HEK293 (cell line): ENCODE data around the gene MAD2L2.

Source experiments
- AEBP2 ChIP-seq: fragments of 450-650 bp; formaldehyde crosslinking; IDR thresholded peaks from 2 replicates; pipeline ENCODE4 v1.5.1; 2016; ENCODE audit warnings: missing biosample characterization, missing genetic modification characterization, borderline replicate concordance
- BCL11B ChIP-seq: fragments of 450-650 bp; formaldehyde crosslinking; IDR thresholded peaks from 2 replicates; pipeline ENCODE4 v1.5.1; 2016; ENCODE audit warnings: low read depth, missing biosample characterization, missing genetic modification characterization
- FEZF1 ChIP-seq: fragments of 450-650 bp; formaldehyde crosslinking; IDR thresholded peaks from 2 replicates; pipeline ENCODE4 v1.5.1; 2016; ENCODE audit warnings: missing biosample characterization, missing genetic modification characterization
- GFI1B ChIP-seq: fragments of 450-650 bp; formaldehyde crosslinking; IDR thresholded peaks from 2 replicates; pipeline ENCODE4 v1.5.1; 2016; ENCODE audit warnings: missing biosample characterization, missing genetic modification characterization
- HOXC10 ChIP-seq: sonication (generic); formaldehyde crosslinking; IDR thresholded peaks from 2 replicates; pipeline ENCODE4 v1.8.1; 2023; ENCODE audit warnings: mild to moderate bottlenecking, missing genetic modification reagents
- KLF1 ChIP-seq: fragments of 450-650 bp; formaldehyde crosslinking; IDR thresholded peaks from 2 replicates; pipeline ENCODE4 v1.5.1; 2016; ENCODE audit warnings: missing biosample characterization, missing genetic modification characterization
- KLF10 ChIP-seq: fragments of 450-650 bp; IDR thresholded peaks from 2 replicates; pipeline ENCODE4 v1.5.1; 2018; ENCODE audit warnings: missing biosample characterization, mild to moderate bottlenecking, missing genetic modification characterization
- KLF16 ChIP-seq: fragments of 450-650 bp; formaldehyde crosslinking; IDR thresholded peaks from 2 replicates; pipeline ENCODE4 v1.5.1; 2017; ENCODE audit warnings: missing biosample characterization, missing genetic modification characterization
- KLF9 ChIP-seq: fragments of 450-650 bp; formaldehyde crosslinking; IDR thresholded peaks from 2 replicates; pipeline ENCODE4 v1.5.1; 2016; ENCODE audit warnings: missing biosample characterization, missing genetic modification characterization, low read depth
- MYNN ChIP-seq: fragments of 450-650 bp; formaldehyde crosslinking; IDR thresholded peaks from 2 replicates; pipeline ENCODE4 v1.5.1; 2016; ENCODE audit warnings: missing biosample characterization, missing genetic modification characterization, borderline replicate concordance
- PRDM6 ChIP-seq: fragments of 450-650 bp; formaldehyde crosslinking; IDR thresholded peaks from 2 replicates; pipeline ENCODE4 v1.5.1; 2017; ENCODE audit warnings: missing biosample characterization, missing genetic modification characterization
- YY1 ChIP-seq: fragments of 450-650 bp; formaldehyde crosslinking; IDR thresholded peaks from 2 replicates; pipeline ENCODE4 v1.5.1; 2018; ENCODE audit warnings: missing biosample characterization, missing genetic modification characterization
- ZEB2 ChIP-seq: fragments of 450-650 bp; formaldehyde crosslinking; IDR thresholded peaks from 2 replicates; pipeline ENCODE4 v1.5.1; 2016; ENCODE audit warnings: missing biosample characterization, missing genetic modification characterization
- ZNF121 ChIP-seq: fragments of 450-650 bp; formaldehyde crosslinking; IDR thresholded peaks from 2 replicates; pipeline ENCODE4 v1.5.1; 2016; ENCODE audit warnings: missing biosample characterization, missing genetic modification characterization
- ZNF155 ChIP-seq: fragments of 450-650 bp; formaldehyde crosslinking; IDR thresholded peaks from 2 replicates; pipeline ENCODE4 v1.5.1; 2016; ENCODE audit warnings: missing biosample characterization, missing genetic modification characterization
- ZNF175 ChIP-seq: fragments of 450-650 bp; formaldehyde crosslinking; IDR thresholded peaks from 2 replicates; pipeline ENCODE4 v1.5.1; 2016; ENCODE audit warnings: missing biosample characterization, missing genetic modification characterization
- ZNF324 ChIP-seq: fragments of 450-650 bp; formaldehyde crosslinking; IDR thresholded peaks from 2 replicates; pipeline ENCODE4 v1.5.1; 2016; ENCODE audit warnings: missing biosample characterization, missing genetic modification characterization
- ZNF404 ChIP-seq: fragments of 450-650 bp; formaldehyde crosslinking; IDR thresholded peaks from 2 replicates; pipeline ENCODE4 v1.5.1; 2017; ENCODE audit warnings: missing biosample characterization, missing genetic modification characterization
- ZNF473 ChIP-seq: fragments of 450-650 bp; formaldehyde crosslinking; IDR thresholded peaks from 2 replicates; pipeline ENCODE4 v1.5.1; 2017; ENCODE audit warnings: missing biosample characterization, missing genetic modification characterization
- ZNF521 ChIP-seq: fragments of 450-650 bp; formaldehyde crosslinking; IDR thresholded peaks from 2 replicates; pipeline ENCODE4 v1.5.1; 2017; ENCODE audit warnings: missing biosample characterization, mild to moderate bottlenecking, missing genetic modification characterization
- ZNF529 ChIP-seq: fragments of 450-650 bp; formaldehyde crosslinking; IDR thresholded peaks from 2 replicates; pipeline ENCODE4 v1.5.1; 2017; ENCODE audit warnings: missing genetic modification characterization, missing biosample characterization; ENCODE audit not compliant: insufficient replicate concordance
- ZNF558 ChIP-seq: fragments of 450-650 bp; formaldehyde crosslinking; IDR thresholded peaks from 2 replicates; pipeline ENCODE4 v1.5.1; 2016; ENCODE audit warnings: missing biosample characterization, missing genetic modification characterization
- ZNF585B ChIP-seq: fragments of 450-650 bp; formaldehyde crosslinking; IDR thresholded peaks from 2 replicates; pipeline ENCODE4 v1.5.1; 2016; ENCODE audit warnings: missing biosample characterization, missing genetic modification characterization
- ZNF610 ChIP-seq: fragments of 450-650 bp; formaldehyde crosslinking; IDR thresholded peaks from 2 replicates; pipeline ENCODE4 v1.5.1; 2016; ENCODE audit warnings: missing biosample characterization, missing genetic modification characterization, borderline replicate concordance
- ZNF645 ChIP-seq: fragments of 450-650 bp; formaldehyde crosslinking; IDR thresholded peaks from 2 replicates; pipeline ENCODE4; 2016; ENCODE audit warnings: missing biosample characterization, missing genetic modification characterization
- ZNF654 ChIP-seq: fragments of 450-650 bp; formaldehyde crosslinking; IDR thresholded peaks from 2 replicates; pipeline ENCODE4 v1.5.1; 2016; ENCODE audit warnings: low read depth, missing biosample characterization, missing genetic modification characterization
- ZNF677 ChIP-seq: fragments of 450-650 bp; IDR thresholded peaks from 2 replicates; pipeline ENCODE4 v1.5.0; 2018; ENCODE audit warnings: missing biosample characterization, mild to moderate bottlenecking, missing genetic modification characterization, moderate library complexity
- ZNF791 ChIP-seq: fragments of 450-650 bp; formaldehyde crosslinking; IDR thresholded peaks from 2 replicates; pipeline ENCODE4 v1.5.1; 2016; ENCODE audit warnings: missing biosample characterization, missing genetic modification characterization
- TF ChIP-seq, protein P1 (sequence below): fragments of 450-650 bp; formaldehyde crosslinking; IDR thresholded peaks from 2 replicates; pipeline ENCODE4 v1.5.1; 2016; ENCODE audit warnings: missing biosample characterization, missing genetic modification characterization
- TF ChIP-seq, protein P2 (sequence below): sonication (generic); formaldehyde crosslinking; IDR thresholded peaks from 2 replicates; pipeline ENCODE4 v1.8.1; 2022; ENCODE audit warnings: mild to moderate bottlenecking, moderate library complexity, missing genetic modification reagents
- TF ChIP-seq, protein P3 (sequence below): fragments of 450-650 bp; formaldehyde crosslinking; IDR thresholded peaks from 2 replicates; pipeline ENCODE4 v1.5.1; 2016; ENCODE audit warnings: missing biosample characterization, missing genetic modification characterization

The MAD2L2 gene

DNA sequence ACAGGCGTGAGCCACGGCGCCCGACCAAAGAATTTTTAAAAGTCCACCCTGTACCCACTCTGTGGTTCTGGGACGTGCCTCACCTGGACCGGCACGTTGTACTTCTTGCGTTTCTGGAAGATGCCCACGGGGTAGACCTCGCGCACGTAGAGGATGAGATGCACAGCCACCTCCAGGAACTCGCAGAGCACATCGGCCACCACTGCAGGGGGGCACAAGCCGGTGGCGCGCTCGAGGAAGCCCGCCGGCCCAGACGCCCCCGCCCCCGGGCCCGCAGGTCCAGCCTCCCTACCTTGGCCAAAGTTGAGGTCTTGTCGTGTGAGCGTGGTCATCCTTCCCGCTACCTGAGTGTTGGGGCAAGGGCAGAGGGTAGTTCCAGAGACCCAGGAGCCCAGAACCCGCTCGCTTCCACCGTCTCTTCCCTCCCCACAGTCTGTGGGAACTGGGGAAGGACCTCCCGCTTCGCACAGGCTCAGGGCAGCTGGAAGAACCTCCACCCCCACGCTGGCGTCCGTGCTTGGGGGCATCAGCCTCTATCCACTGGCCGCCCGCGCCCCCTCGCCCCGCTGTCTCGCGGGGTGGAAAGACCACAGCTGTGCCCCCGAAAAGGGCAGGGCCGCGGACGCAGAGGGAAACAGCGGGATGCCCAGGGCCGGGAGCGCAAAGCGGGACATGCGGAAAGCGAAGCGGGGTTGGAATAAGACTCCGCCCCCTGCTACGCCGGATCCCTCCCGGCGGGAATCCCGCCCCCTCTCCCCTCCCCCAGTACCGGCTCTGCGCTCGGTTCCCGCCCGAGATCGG lies 478 bp downstream of the MAD2L2 start (continued):
- TF ChIP-seq GFI1B (no peak; the same call in 1 of the 2 replicates), ZNF404 (tag by site-specific recombination) (no peak), ZNF521 (tag by site-specific recombination) (no peak), ZNF175 (tag by site-specific recombination) (no peak), ZNF585B (tag by site-specific recombination) (no peak), HOXC10 (CRISPR knock-in tag) (no peak), AEBP2 (no peak), ZNF558 (no peak), BCL11B (tag by site-specific recombination) (0 out of 2 replicates have a peak, but pooled peaks have one; percentile 30), KLF9 (tag by site-specific recombination) (no peak), ZNF610 (tag by site-specific recombination) (no peak), MYNN (no peak), KLF10 (tag by site-specific recombination) (no peak), KLF1 (tag by site-specific recombination) (no peak), ZNF791 (tag by site-specific recombination) (no peak), FEZF1 (no peak), ZEB2 (tag by site-specific recombination) (peak; percentile 72), ZNF121 (tag by site-specific recombination) (no peak), YY1 (tag by site-specific recombination) (no peak), ZNF677 (no peak), KLF16 (tag by site-specific recombination) (peak; percentile 69; the same call in 1 of the 2 replicates), ZNF324 (tag by site-specific recombination) (peak; percentile 48; the same call in 1 of the 2 replicates), ZNF529 (no peak), ZNF645 (tag by site-specific recombination) (no peak), ZNF473 (tag by site-specific recombination) (no peak), ZNF654 (tag by site-specific recombination) (no peak), ZNF155 (tag by site-specific recombination) (no peak), PRDM6 (tag by site-specific recombination) (no peak)
- TF ChIP-seq, protein P1, sequence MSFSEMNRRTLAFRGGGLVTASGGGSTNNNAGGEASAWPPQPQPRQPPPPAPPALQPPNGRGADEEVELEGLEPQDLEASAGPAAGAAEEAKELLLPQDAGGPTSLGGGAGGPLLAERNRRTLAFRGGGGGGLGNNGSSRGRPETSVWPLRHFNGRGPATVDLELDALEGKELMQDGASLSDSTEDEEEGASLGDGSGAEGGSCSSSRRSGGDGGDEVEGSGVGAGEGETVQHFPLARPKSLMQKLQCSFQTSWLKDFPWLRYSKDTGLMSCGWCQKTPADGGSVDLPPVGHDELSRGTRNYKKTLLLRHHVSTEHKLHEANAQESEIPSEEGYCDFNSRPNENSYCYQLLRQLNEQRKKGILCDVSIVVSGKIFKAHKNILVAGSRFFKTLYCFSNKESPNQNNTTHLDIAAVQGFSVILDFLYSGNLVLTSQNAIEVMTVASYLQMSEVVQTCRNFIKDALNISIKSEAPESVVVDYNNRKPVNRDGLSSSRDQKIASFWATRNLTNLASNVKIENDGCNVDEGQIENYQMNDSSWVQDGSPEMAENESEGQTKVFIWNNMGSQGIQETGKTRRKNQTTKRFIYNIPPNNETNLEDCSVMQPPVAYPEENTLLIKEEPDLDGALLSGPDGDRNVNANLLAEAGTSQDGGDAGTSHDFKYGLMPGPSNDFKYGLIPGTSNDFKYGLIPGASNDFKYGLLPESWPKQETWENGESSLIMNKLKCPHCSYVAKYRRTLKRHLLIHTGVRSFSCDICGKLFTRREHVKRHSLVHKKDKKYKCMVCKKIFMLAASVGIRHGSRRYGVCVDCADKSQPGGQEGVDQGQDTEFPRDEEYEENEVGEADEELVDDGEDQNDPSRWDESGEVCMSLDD (tag by site-specific recombination): peak; percentile 69; the same call in 1 of the 2 replicates
- TF ChIP-seq, protein P2, sequence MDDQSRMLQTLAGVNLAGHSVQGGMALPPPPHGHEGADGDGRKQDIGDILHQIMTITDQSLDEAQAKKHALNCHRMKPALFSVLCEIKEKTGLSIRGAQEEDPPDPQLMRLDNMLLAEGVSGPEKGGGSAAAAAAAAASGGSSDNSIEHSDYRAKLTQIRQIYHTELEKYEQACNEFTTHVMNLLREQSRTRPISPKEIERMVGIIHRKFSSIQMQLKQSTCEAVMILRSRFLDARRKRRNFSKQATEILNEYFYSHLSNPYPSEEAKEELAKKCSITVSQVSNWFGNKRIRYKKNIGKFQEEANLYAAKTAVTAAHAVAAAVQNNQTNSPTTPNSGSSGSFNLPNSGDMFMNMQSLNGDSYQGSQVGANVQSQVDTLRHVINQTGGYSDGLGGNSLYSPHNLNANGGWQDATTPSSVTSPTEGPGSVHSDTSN (CRISPR knock-in tag): no peak
- TF ChIP-seq, protein P3, sequence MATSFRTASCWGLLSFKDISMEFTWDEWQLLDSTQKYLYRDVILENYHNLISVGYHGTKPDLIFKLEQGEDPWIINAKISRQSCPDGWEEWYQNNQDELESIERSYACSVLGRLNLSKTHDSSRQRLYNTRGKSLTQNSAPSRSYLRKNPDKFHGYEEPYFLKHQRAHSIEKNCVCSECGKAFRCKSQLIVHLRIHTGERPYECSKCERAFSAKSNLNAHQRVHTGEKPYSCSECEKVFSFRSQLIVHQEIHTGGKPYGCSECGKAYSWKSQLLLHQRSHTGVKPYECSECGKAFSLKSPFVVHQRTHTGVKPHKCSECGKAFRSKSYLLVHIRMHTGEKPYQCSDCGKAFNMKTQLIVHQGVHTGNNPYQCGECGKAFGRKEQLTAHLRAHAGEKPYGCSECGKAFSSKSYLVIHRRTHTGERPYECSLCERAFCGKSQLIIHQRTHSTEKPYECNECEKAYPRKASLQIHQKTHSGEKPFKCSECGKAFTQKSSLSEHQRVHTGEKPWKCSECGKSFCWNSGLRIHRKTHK: no peak
